ENCODE results near the gene FGFRL1.

- TF ChIP-seq, protein P1, sequence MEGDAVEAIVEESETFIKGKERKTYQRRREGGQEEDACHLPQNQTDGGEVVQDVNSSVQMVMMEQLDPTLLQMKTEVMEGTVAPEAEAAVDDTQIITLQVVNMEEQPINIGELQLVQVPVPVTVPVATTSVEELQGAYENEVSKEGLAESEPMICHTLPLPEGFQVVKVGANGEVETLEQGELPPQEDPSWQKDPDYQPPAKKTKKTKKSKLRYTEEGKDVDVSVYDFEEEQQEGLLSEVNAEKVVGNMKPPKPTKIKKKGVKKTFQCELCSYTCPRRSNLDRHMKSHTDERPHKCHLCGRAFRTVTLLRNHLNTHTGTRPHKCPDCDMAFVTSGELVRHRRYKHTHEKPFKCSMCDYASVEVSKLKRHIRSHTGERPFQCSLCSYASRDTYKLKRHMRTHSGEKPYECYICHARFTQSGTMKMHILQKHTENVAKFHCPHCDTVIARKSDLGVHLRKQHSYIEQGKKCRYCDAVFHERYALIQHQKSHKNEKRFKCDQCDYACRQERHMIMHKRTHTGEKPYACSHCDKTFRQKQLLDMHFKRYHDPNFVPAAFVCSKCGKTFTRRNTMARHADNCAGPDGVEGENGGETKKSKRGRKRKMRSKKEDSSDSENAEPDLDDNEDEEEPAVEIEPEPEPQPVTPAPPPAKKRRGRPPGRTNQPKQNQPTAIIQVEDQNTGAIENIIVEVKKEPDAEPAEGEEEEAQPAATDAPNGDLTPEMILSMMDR (IDR thresholded peaks at IDR 0.05) = no peak
- TF ChIP-seq ZFX (IDR thresholded peaks at IDR 0.05; ENCODE audit: borderline replicate concordance) = no peak
These were observed 40.8 kb downstream of the FGFRL1 start for GRCh38 chr4:1052231-1052671.
